AG08395 (cell line): Measurements from ENCODE around the gene TMEM204.

ENCODE experiments used
- DNase-seq: peaks from one replicate; pipeline ENCODE4 v3.0.0; 2012; ENCODE audit warnings: mixed read lengths, low spot score

Gene TMEM204

GRCh38 chr16:1520461-1520860 lies 13.0 kb upstream of the TMEM204 start:
- DNase-seq: no peak

GRCh38 chr16:1523581-1524245 lies 9.8 kb upstream of the TMEM204 start:
- no peak for DNase-seq

- no peak for DNase-seq
Measured at GRCh38 chr16:1524366-1524765, 9.1 kb upstream of the TMEM204 start.

- no peak for DNase-seq
Measured at GRCh38 chr16:1525871-1526607, 7.4 kb upstream of the TMEM204 start.

GRCh38 chr16:1526608-1527555 lies 6.6 kb upstream of the TMEM204 start:
- no peak for DNase-seq

GRCh38 chr16:1527836-1528811 lies 5.3 kb upstream of the TMEM204 start:
- no peak for DNase-seq

- no peak for DNase-seq
Measured at GRCh38 chr16:1528921-1529537, 4.4 kb upstream of the TMEM204 start.

- no peak for DNase-seq
Measured at GRCh38 chr16:1530349-1530882, 3.0 kb upstream of the TMEM204 start.

GRCh38 chr16:1530883-1531637 lies 2.4 kb upstream of the TMEM204 start:
- DNase-seq: peak; percentile 85

GRCh38 chr16:1531638-1531910 lies 1.9 kb upstream of the TMEM204 start:
- no peak for DNase-seq

- DNase-seq: no peak
Measured at GRCh38 chr16:1532081-1532760, 1.2 kb upstream of the TMEM204 start.

- DNase-seq: no peak
Measured at GRCh38 chr16:1532771-1533170, 695 bp upstream of the TMEM204 start.

- DNase-seq: no peak
Measured at GRCh38 chr16:1534021-1535020, 855 bp downstream of the TMEM204 start.

- no peak for DNase-seq
Measured at GRCh38 chr16:1535391-1536291, 2.2 kb downstream of the TMEM204 start.

GRCh38 chr16:1536601-1537000 lies 3.1 kb downstream of the TMEM204 start:
- DNase-seq: no peak

GRCh38 chr16:1537138-1537577 lies 3.7 kb downstream of the TMEM204 start:
- DNase-seq: no peak

GRCh38 chr16:1537763-1538289 lies 4.4 kb downstream of the TMEM204 start:
- no peak for DNase-seq
